Upper lobe of left lung (tissue), 6 donors: ENCODE data around the gene CACHD1. TPM values are rescaled to one million over a fixed set of nuclear protein-coding genes. Genes with fewer than 3 reads are reported as not detected.
"Not testable (repeated sequence)": the region's sequence is repeated elsewhere in the genome, so short reads cannot be mapped to it uniquely, and the experiment has no call there.

Source experiments
- ATAC-seq, 2 donors: fragments of 200-7000 bp; cut with Tn5 transposase; one replicate each; pipeline ENCODE4 v1.9.1; 2022; ENCODE audit warnings: mild to moderate bottlenecking in 2 of 2, moderate library complexity in 2 of 2; ENCODE audit not compliant: low FRiP score in 2 of 2
- DNase-seq, 2 donors: peaks; one replicate each; pipeline ENCODE4 v3.0.0-alpha.2; 2019 to 2020
- H3K27ac ChIP-seq, 4 donors: fragments of 200-600 bp; sonication (generic); one replicate each; pipeline ENCODE4 v1.5.1; 2016 to 2019
- H3K27me3 ChIP-seq, 4 donors: fragments of 200-600 bp; sonication (generic); one replicate each; pipeline ENCODE4 v1.5.1; 2017 to 2019
- H3K36me3 ChIP-seq, 4 donors: fragments of 200-600 bp; sonication (generic); one replicate each; pipeline ENCODE4 v1.5.1; 2016 to 2019
- H3K4me1 ChIP-seq, 4 donors: fragments of 200-600 bp; sonication (generic); one replicate each; pipeline ENCODE4 v1.5.1; 2018 to 2019
- H3K4me3 ChIP-seq, 4 donors: fragments of 200-600 bp; sonication (generic); one replicate each; pipeline ENCODE4 v1.5.1; 2017 to 2019; ENCODE audit warnings: mild to moderate bottlenecking in 2 of 4, moderate library complexity in 1 of 4
- H3K9me3 ChIP-seq, 4 donors: fragments of 200-600 bp; sonication (generic); one replicate each; pipeline ENCODE4 v1.5.1; 2018 to 2019
- EP300 ChIP-seq, 4 donors: sonication (generic); formaldehyde crosslinking; IDR thresholded peaks; one replicate each; pipeline ENCODE4 v1.5.1; 2017; ENCODE audit warnings: antibody characterized with exemption in 4 of 4, control low read depth in 2 of 4
- POLR2A ChIP-seq, 4 donors: fragments of 450-650 bp; IDR thresholded peaks; one replicate each; pipeline ENCODE4 v1.5.1; 2016 to 2017; ENCODE audit warnings: antibody characterized with exemption in 4 of 4, mild to moderate bottlenecking in 2 of 4
- POLR2AphosphoS5 ChIP-seq, 2 donors: sonication (generic); formaldehyde crosslinking; IDR thresholded peaks; one replicate each; pipeline ENCODE4 v1.5.1; 2017; ENCODE audit warnings: antibody characterized with exemption in 2 of 2
- WGBS, 2 donors: methylation state at CpG; one replicate each; pipeline ENCODE4 v1.1.5; 2017 to 2018; 5-methylcytosine and 5-hydroxymethylcytosine counted together
- small RNA-seq, 4 donors: library from RNA; depleted of rRNA; stranded (forward); fragments of <200 nt; gene quantifications; one replicate each; pipeline ENCODE3, GENCODE V24; 2016
- total RNA-seq, 6 donors: library from RNA; depleted of rRNA in 4 of 6; stranded (reverse); fragments of >200 nt in 4 of 6; gene quantifications; one replicate each; pipeline versions ENCODE4 v1.1.0 to v1.2.1, GENCODE V29; 2016 to 2021
- TF ChIP-seq, protein P1 (sequence below), 6 experiments: fragments of 450-650 bp in 4 of 6; fragments of 200-600 bp in 2 of 6; sonication (generic) in 2 of 6; IDR thresholded peaks; one replicate each; pipeline ENCODE4 v1.5.1; 2016 to 2019; ENCODE audit warnings: antibody characterized with exemption in 6 of 6
- donor health status: DM: no; HTN: no; CAD: no; lungs with moderate emphysema.
- donor health status: DM: no; HTN: yes; CAD: no; lungs with severe emphysema.

Gene CACHD1
- total RNA-seq, 6 donors from 2014 or later = 7.3 to 26.3 (median 22.9) TPM

- DNase-seq (no peak), ATAC-seq (no peak)
- no peaks in the 10 kb centered on the region for H3K36me3 ChIP-seq
- no peaks in the 10 kb centered on the region for H3K9me3 ChIP-seq
- no peaks in the 10 kb centered on the region for H3K27me3 ChIP-seq
- TF ChIP-seq POLR2A (IDR thresholded peaks at IDR 0.05) (no peak), EP300 (IDR thresholded peaks at IDR 0.05) (no peak), POLR2AphosphoS5 (IDR thresholded peaks at IDR 0.05) (no peak)
- TF ChIP-seq, protein P1, sequence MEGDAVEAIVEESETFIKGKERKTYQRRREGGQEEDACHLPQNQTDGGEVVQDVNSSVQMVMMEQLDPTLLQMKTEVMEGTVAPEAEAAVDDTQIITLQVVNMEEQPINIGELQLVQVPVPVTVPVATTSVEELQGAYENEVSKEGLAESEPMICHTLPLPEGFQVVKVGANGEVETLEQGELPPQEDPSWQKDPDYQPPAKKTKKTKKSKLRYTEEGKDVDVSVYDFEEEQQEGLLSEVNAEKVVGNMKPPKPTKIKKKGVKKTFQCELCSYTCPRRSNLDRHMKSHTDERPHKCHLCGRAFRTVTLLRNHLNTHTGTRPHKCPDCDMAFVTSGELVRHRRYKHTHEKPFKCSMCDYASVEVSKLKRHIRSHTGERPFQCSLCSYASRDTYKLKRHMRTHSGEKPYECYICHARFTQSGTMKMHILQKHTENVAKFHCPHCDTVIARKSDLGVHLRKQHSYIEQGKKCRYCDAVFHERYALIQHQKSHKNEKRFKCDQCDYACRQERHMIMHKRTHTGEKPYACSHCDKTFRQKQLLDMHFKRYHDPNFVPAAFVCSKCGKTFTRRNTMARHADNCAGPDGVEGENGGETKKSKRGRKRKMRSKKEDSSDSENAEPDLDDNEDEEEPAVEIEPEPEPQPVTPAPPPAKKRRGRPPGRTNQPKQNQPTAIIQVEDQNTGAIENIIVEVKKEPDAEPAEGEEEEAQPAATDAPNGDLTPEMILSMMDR (IDR thresholded peaks at IDR 0.05) = no peak
- no peaks in the 10 kb centered on the region for H3K4me1 ChIP-seq
- H3K4me3 ChIP-seq = no peak overlapping the region
- no peak overlapping the region for H3K27ac ChIP-seq
- 91 to 94% methylated on average over 1 of the region's 1 CpG for WGBS, 2 donors
These were observed 257.9 kb downstream of the CACHD1 start for GRCh38 chr1:64727861-64728260.

DNA sequence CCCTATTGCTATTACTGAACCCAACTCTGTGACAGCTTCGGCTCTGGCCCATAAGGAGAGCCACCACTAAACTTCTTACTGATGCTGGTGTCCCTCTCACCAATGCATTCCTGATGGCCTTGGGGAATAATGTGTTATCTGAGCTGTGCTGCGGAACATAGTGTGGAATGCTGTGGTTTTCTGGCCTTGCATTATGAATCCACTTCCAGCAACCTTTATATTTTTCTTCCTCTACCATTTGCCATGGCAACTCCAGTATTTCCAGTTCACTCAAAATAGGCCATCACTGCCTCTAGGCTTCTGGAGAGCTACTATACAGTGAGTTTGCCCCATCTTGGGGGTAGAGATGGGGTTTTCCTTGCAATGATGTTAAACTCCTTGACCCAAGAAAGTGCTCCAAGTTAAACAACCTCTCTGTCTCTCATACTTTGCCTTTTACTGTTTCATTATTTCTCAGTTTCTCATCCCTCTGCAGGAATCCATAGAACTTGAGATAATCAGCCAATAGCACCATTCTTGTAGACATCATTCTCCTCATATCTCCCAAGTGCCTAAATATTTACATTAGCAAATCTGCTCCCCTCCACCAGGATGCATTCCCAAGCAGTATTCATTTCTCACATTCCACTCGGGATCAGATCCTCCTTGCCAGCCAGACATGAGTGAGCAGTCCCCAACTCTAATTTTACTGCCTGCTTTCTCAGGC is 263.8 kb downstream of the CACHD1 start:
- no peak for DNase-seq
- no peak for ATAC-seq
- no peaks in the 10 kb centered on the region for H3K9me3 ChIP-seq
- H3K4me3 ChIP-seq = no peak overlapping the region
- TF ChIP-seq POLR2AphosphoS5 (IDR thresholded peaks at IDR 0.05) = no peak
- no peak for TF ChIP-seq POLR2A (IDR thresholded peaks at IDR 0.05)
- TF ChIP-seq, protein P1 (IDR thresholded peaks at IDR 0.05) = no peak
- no peak for TF ChIP-seq EP300 (IDR thresholded peaks at IDR 0.05)
- H3K27me3 ChIP-seq = no peaks in the 10 kb centered on the region
- WGBS, 2 donors = 83 to 88% methylated on average over 3 of the region's 3 CpGs
- H3K36me3 ChIP-seq = no peaks in the 10 kb centered on the region
- H3K27ac ChIP-seq = no peak overlapping the region
- H3K4me1 ChIP-seq = no peaks in the 10 kb centered on the region

DNA sequence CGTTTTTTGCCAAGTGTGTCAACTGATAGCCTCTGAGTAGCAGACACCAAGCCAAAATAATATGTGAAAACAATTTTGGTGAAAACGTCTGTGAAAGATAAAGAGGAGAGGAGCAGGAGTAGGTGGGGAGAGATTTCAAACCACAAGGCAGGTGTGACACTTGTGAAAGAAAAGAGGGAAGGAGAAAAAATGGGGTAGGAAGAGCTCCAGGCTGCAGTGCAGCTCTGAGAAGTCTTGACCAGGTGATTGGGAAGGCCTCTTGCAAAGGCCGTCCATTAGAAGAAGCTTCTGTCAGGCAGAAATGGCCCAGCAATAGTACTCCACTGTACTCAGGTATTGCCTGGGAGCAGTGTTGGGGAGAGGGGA is 264.3 kb downstream of the CACHD1 start:
- Histone ChIP-seq H3K27me3 (no peaks in the 10 kb centered on the region), H3K9me3 (no peaks in the 10 kb centered on the region), H3K27ac (no peak overlapping the region), H3K4me3 (no peak overlapping the region), H3K4me1 (no peaks in the 10 kb centered on the region), H3K36me3 (no peaks in the 10 kb centered on the region)
- ATAC-seq = no peak
- 72 to 74% methylated on average over 3 of the region's 3 CpGs for WGBS, 2 donors
- DNase-seq = no peak
- no peak for TF ChIP-seq EP300 (IDR thresholded peaks at IDR 0.05)
- TF ChIP-seq, protein P1 (IDR thresholded peaks at IDR 0.05) = no peak

GRCh38 chr1:64740687-64741086 is 270.8 kb downstream of the CACHD1 start:
- H3K9me3 ChIP-seq, H3K27me3 ChIP-seq, H3K4me3 ChIP-seq, H3K36me3 ChIP-seq, DNase-seq, ATAC-seq, H3K27ac ChIP-seq: not testable (repeated sequence)
- peaks cover 3 to 11% (median 5%) of the 10 kb centered on the region in 4 donors for H3K4me1 ChIP-seq
- 94 to 100% methylated on average over 1 of the region's 1 CpG for whole genome bisulfite sequencing, 2 donors

Small RNA genes lying within 50 kb of the gene (small RNA-seq; reads per million reads assigned to genes)
- 0 to 0.13 (median 0) reads per million in 4 donors for gene MIR4794
